K562 (cell line): ENCODE results near the gene PEX11B. TPM values are rescaled to one million over a fixed set of nuclear protein-coding genes. Genes with fewer than 3 reads are reported as not detected.

Experiments used
- ATAC-seq: fragments of 200-7000 bp; cut with Tn5 transposase; 3 replicates; pipeline ENCODE4 v1.9.1; 2020; ENCODE audit warnings: moderate library complexity
- BruUV-seq: library from RNA; stranded (reverse); fragments of 400-500 nt; replicated peaks from 2 replicates; lab custom pipeline; 2021; lab: Mats Ljungman, UMichigan
- CTCF ChIA-PET: fragments of 300-600 bp; formaldehyde crosslinking; extraction: SDS; loops from one replicate; lab custom pipeline; 2021; ENCODE audit warnings: low intra/inter-chr PET ratio; lab: Yijun Ruan, JAX
- POLR2A ChIA-PET: fragments of 300-600, 350-650 bp; sonication (Branson Sonifier 250); formaldehyde crosslinking; extraction: SDS; loops from one replicate; lab custom pipeline; 2021; ENCODE audit warnings: antibody characterized with exemption, inconsistent platforms; lab: Yijun Ruan, JAX
- DNase-seq, 4 experiments: peaks; one replicate each; pipeline versions ENCODE4 v3.0.0 to v3.0.0-alpha.2; 2011 to 2018; ENCODE audit warnings: low spot score in 3 of 4, mixed read lengths in 3 of 4; ENCODE audit errors: extremely low read depth in 1 of 4
- FAIRE-seq: peaks from 2 replicates; lab custom pipeline; 2011; peaks lifted over from hg19 to GRCh38; lab: Jason Lieb, UNC
- H2AFZ ChIP-seq: 2 replicates; pipeline ENCODE4 v1.6.0; 2011; ENCODE audit warnings: low read depth, low read length, control low read depth, inconsistent platforms
- H3K27ac ChIP-seq: fragments of 200-600 bp; 3 replicates; pipeline ENCODE4 v1.8.0; 2011; ENCODE audit warnings: low read depth, mild to moderate bottlenecking, control low read depth, inconsistent platforms, low read length, moderate library complexity, mixed read lengths; ENCODE audit errors: extremely low read depth
- H3K27me3 ChIP-seq, 2 experiments: fragments of 300-600 bp in 1 of 2; 2 replicates in 1 of 2; 3 replicates in 1 of 2; pipeline versions ENCODE4 v1.6.0 to v1.8.0; 2011; ENCODE audit warnings: inconsistent platforms in 2 of 2, low read length in 2 of 2, mild to moderate bottlenecking in 1 of 2, mixed read lengths in 1 of 2, moderate library complexity in 1 of 2; ENCODE audit not compliant: control insufficient read depth in 2 of 2, insufficient read depth in 2 of 2
- H3K36me3 ChIP-seq: fragments of 300-600 bp; 3 replicates; pipeline ENCODE4 v1.8.0; 2011; ENCODE audit warnings: mild to moderate bottlenecking, low read length, inconsistent platforms; ENCODE audit not compliant: control insufficient read depth, insufficient read depth
- H3K4me1 ChIP-seq, 2 experiments: fragments of 200-600 bp in 1 of 2; replicated peaks in 1 of 2; 2 replicates in 1 of 2; 3 replicates in 1 of 2; pipeline versions ENCODE4 v1.5.1 to v1.8.0; 2011; ENCODE audit warnings: inconsistent platforms in 2 of 2, low read length in 2 of 2, mild to moderate bottlenecking in 1 of 2, mixed read lengths in 1 of 2, moderate library complexity in 1 of 2; ENCODE audit not compliant: control insufficient read depth in 2 of 2, insufficient read depth in 2 of 2
- H3K4me2 ChIP-seq: 2 replicates; pipeline ENCODE4 v1.6.1; 2011; ENCODE audit warnings: low read length, control low read depth, inconsistent platforms, mixed read lengths; ENCODE audit not compliant: insufficient read depth
- H3K4me3 ChIP-seq: fragments of 200-600 bp; sonication (generic), shearing (Covaris generic); 2 replicates; pipeline ENCODE4 v1.5.1; 2016; ENCODE audit warnings: control low read depth, inconsistent platforms
- H3K79me2 ChIP-seq: fragments of 200-600 bp; 3 replicates; pipeline ENCODE4 v1.8.0; 2011; ENCODE audit warnings: low read length, inconsistent platforms; ENCODE audit not compliant: control insufficient read depth, insufficient read depth
- H3K9ac ChIP-seq, 2 experiments: 2 replicates each; pipeline versions ENCODE4 v1.6.0 to v1.6.1; 2011; ENCODE audit warnings: low read depth in 2 of 2, low read length in 2 of 2, control low read depth in 1 of 2, inconsistent platforms in 1 of 2, mild to moderate bottlenecking in 1 of 2, mixed read lengths in 1 of 2; ENCODE audit not compliant: insufficient read depth in 1 of 2
- H3K9me1 ChIP-seq: one replicate; pipeline ENCODE4 v1.6.0; 2011; ENCODE audit warnings: inconsistent platforms, mild to moderate bottlenecking, low read length, moderate library complexity; ENCODE audit not compliant: control insufficient read depth, insufficient read depth
- H3K9me3 ChIP-seq: replicated peaks from 2 replicates; pipeline ENCODE4 v1.5.1; 2011; ENCODE audit warnings: low read depth, low read length, inconsistent platforms; ENCODE audit not compliant: control insufficient read depth, insufficient read depth
- H4K20me1 ChIP-seq: replicated peaks from 2 replicates; pipeline ENCODE4 v1.6.1; 2011; ENCODE audit warnings: low read length, inconsistent platforms, mixed read lengths; ENCODE audit not compliant: control insufficient read depth, insufficient read depth
- CCAR2 ChIP-seq: fragments of 200-400 bp; formaldehyde crosslinking; IDR thresholded peaks from 2 replicates; pipeline ENCODE4 v1.6.1; 2017; ENCODE audit warnings: mild to moderate bottlenecking, low read depth, low read length
- ESRRB ChIP-seq: fragments of 250-450 bp; sonication (Bioruptor Pico); IDR thresholded peaks from 2 replicates; pipeline ENCODE4 v1.5.0; 2020; ENCODE audit warnings: mild to moderate bottlenecking, moderate library complexity, borderline replicate concordance
- GATAD2A ChIP-seq: fragments of 450-650 bp; IDR thresholded peaks from 2 replicates; pipeline ENCODE4 v1.6.1; 2017
- HMGXB4 ChIP-seq: sonication (generic); formaldehyde crosslinking; IDR thresholded peaks from 2 replicates; pipeline ENCODE4 v1.8.1; 2023; ENCODE audit warnings: mild to moderate bottlenecking, missing genetic modification reagents
- MBD2 ChIP-seq: sonication (generic); IDR thresholded peaks from 2 replicates; pipeline ENCODE4 v1.6.1; 2016; ENCODE audit warnings: low read depth, borderline replicate concordance
- PTRF ChIP-seq: fragments of 450-650 bp; IDR thresholded peaks from 2 replicates; pipeline ENCODE4 v1.6.1; 2016; ENCODE audit warnings: mild to moderate bottlenecking, missing genetic modification characterization, missing compliant biosample characterization
- RBM34 ChIP-seq: fragments of 200-400 bp; formaldehyde crosslinking; IDR thresholded peaks from 2 replicates; pipeline ENCODE4 v1.6.1; 2018; ENCODE audit warnings: low read length, borderline replicate concordance; ENCODE audit not compliant: insufficient read depth
- SIN3A ChIP-seq, 2 experiments: fragments of 150-350 bp in 1 of 2; IDR thresholded peaks; 2 replicates each; pipeline ENCODE4 v1.6.1; 2011 to 2016; ENCODE audit warnings: borderline replicate concordance in 2 of 2, low read depth in 2 of 2, low read length in 2 of 2, mild to moderate bottlenecking in 2 of 2, moderate library complexity in 2 of 2; ENCODE audit not compliant: control insufficient read depth in 1 of 2
- SUPT5H ChIP-seq: fragments of 450-650 bp; IDR thresholded peaks from 2 replicates; pipeline ENCODE4 v1.6.1; 2016
- YY1 ChIP-seq, 3 experiments: IDR thresholded peaks; 2 replicates each; pipeline ENCODE4 v1.6.1; 2011; ENCODE audit warnings: low read length in 2 of 3, mild to moderate bottlenecking in 2 of 3, moderate library complexity in 2 of 3, borderline replicate concordance in 1 of 3, control low read depth in 1 of 3, low read depth in 1 of 3; ENCODE audit not compliant: insufficient read depth in 3 of 3, insufficient replicate concordance in 2 of 3, control insufficient read depth in 1 of 3, insufficient read length in 1 of 3; ENCODE audit errors: extremely low read depth in 1 of 3
- ZNF23 ChIP-seq: fragments of 250-450 bp; sonication (Bioruptor Pico); IDR thresholded peaks from 2 replicates; pipeline ENCODE4 v1.4.0; 2020; ENCODE audit warnings: mild to moderate bottlenecking
- WGBS: fragments of 100-300 bp; shearing (Covaris generic); methylation state at CpG from one replicate; pipeline ENCODE4 v1.1.6; 2016; ENCODE audit warnings: low coverage, mixed read lengths; ENCODE audit not compliant: insufficient coverage; ENCODE audit errors: missing lambda C conversion rate; 5-methylcytosine and 5-hydroxymethylcytosine counted together
- in situ Hi-C: fragments of 300-500 bp; cut with MboI; formaldehyde crosslinking; loops from 4 replicates; pipeline ENCODE4 v1.15.0; 2018; ENCODE audit warnings: inconsistent platforms, mixed read lengths
- intact Hi-C: fragments of 100-400 bp; cut with micrococcal nuclease; formaldehyde crosslinking; loops from 2 replicates; pipeline ENCODE4 v1.14.2; 2022
- polyA plus RNA-seq, 8 experiments: library from polyadenylated mRNA; depleted of rRNA in 4 of 8; stranded (reverse) in 5 of 8; unstranded in 3 of 8; fragments of >200 nt; fragmentation: Nextera tagmentation in 2 of 8; fragmentation: Illumina TruSeq in 1 of 8; extraction: Ambion mirVana in 2 of 8; extraction: Trizol in 1 of 8; gene quantifications; 2 replicates each; pipeline versions ENCODE4 v1.2.1 to v1.2.3, GENCODE V29; 2011 to 2014; ENCODE audit warnings: inconsistent platforms in 1 of 8, missing spikeins in 1 of 8
- total RNA-seq, 7 experiments: library from RNA; depleted of rRNA in 6 of 7; stranded (reverse); fragments of >200 nt in 6 of 7; fragmentation: Illumina TruSeq in 2 of 7; extraction: Trizol in 2 of 7; gene quantifications; 2 replicates each; pipeline versions ENCODE4 v1.2.1 to v1.2.3, GENCODE V29; 2011 to 2021; ENCODE audit warnings: low replicate concordance in 1 of 7
- TF ChIP-seq, protein P1 (sequence below): fragments of 450-650 bp; IDR thresholded peaks from 2 replicates; pipeline ENCODE4 v1.6.1; 2017; ENCODE audit warnings: antibody characterized with exemption
- TF ChIP-seq, protein P2 (sequence below): fragments of 450-650 bp; IDR thresholded peaks from 2 replicates; pipeline ENCODE4 v1.6.1; 2016; ENCODE audit warnings: mild to moderate bottlenecking

The PEX11B gene
- total and polyA plus RNA-seq, 9 of the 15 experiments (the other 6 are each of a cell fraction or from before 2014, with no cell fraction given): 13.2 to 60.0 (median 21.7) TPM

DNA sequence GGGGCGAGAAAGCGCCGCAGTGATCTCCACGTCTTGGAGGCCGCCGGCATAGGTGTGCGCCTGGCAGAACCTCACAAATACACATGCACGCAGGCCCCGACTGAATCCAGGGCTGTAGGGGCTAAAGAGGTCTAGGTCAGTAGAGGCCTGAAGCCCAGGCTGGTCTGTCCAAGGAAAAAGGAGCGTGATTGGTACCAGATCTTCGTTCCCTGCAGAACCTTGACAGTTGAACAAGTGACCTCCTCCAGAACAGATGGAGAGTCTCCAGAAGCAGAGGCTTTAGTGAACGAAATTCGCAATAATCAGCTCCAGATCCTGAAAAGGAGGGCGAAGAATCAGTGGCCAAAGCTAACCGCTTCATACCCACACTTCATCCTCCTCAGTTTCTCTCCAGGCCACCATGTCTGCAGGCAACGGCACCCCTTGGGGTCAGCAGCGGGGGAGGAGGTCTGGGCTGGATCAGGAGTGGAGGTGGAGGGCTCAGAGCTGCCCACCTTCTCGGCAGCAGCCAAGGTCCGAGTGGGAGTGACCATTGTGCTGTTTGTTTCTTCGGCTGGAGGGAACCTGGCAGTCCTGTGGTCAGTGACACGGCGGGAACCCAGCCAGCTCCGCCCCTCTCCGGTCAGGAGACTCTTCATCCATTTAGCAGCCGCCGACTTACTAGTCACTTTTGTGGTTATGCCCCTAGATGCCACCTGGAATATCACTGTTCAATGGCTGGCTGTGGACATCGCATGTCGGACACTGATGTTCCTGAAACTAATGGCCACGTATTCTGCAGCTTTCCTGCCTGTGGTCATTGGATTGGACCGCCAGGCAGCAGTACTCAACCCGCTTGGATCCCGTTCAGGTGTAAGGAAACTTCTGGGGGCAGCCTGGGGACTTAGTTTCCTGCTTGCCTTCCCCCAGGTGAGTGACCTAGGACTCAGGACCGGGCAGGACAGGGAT is 749 bp upstream of the PEX11B start:
- FAIRE-seq: peak; percentile 49
- Histone ChIP-seq H3K9ac (peak overlapping the region; percentile 85 to 90), H4K20me1 (no peaks in the 10 kb centered on the region), H3K9me1 (no peaks in the 10 kb centered on the region), H3K4me1 (peaks cover 7 to 23% of the 10 kb centered on the region in 2 experiments; a peak in 4 of 5 replicates), H3K9me3 (no peaks in the 10 kb centered on the region), H3K79me2 (peaks cover 8% of the 10 kb centered on the region), H3K36me3 (peaks cover 28% of the 10 kb centered on the region; the same call in 2 of the 3 replicates), H3K4me2 (peak overlapping the region; percentile 93), H3K4me3 (peak overlapping the region; percentile 63), H2AFZ (peak overlapping the region; percentile 98), H3K27me3 (no peaks in the 10 kb centered on the region), H3K27ac (peak overlapping the region; percentile 96)
- ATAC-seq: peak; percentile 93
- CTCF ChIA-PET: interaction anchor here (0.7 kb wide), 1 partner anchor 94 kb away, joined by 3 read pairs; no protein-coding TSS in a partner anchor
- peak; percentile 57 to 82 (median 67) for DNase-seq
- in situ Hi-C loops: no loop called here
- POLR2A ChIA-PET: interaction anchor here (0.6 to 2.3 kb wide), 12 partner anchors 8 to 139 kb away, joined by 3 to 18 read pairs (median 4); partner anchors contain the start of genes ANKRD34A, NUDT17, POLR3GL and RBM8A
- 2% methylated on average over 33 of the region's 33 CpGs for WGBS
- intact Hi-C loops: no loop called here
- TSS peak; percentile 76 for BruUV-seq
- TF ChIP-seq SIN3A (IDR thresholded peaks at IDR 0.05; ENCODE audit: borderline replicate concordance in 2 of 2, control insufficient read depth in 1 of 2, low read depth in 2 of 2, low read length in 2 of 2): peak; percentile 10 to 50; a peak in 2 of 4 replicates
- no peak for TF ChIP-seq PTRF (tag)
- TF ChIP-seq YY1 (IDR thresholded peaks at IDR 0.05; ENCODE audit: borderline replicate concordance in 1 of 3, control insufficient read depth in 1 of 3, extremely low read depth in 1 of 3, insufficient read depth in 3 of 3, insufficient read length in 1 of 3, insufficient replicate concordance in 2 of 3, low read depth in 1 of 3, low read length in 2 of 3): peak in 1 of 3 experiments; percentile 47
- no peak for TF ChIP-seq RBM34
- TF ChIP-seq ZNF23 (CRISPR knock-in tag): no peak
- TF ChIP-seq, protein P1, sequence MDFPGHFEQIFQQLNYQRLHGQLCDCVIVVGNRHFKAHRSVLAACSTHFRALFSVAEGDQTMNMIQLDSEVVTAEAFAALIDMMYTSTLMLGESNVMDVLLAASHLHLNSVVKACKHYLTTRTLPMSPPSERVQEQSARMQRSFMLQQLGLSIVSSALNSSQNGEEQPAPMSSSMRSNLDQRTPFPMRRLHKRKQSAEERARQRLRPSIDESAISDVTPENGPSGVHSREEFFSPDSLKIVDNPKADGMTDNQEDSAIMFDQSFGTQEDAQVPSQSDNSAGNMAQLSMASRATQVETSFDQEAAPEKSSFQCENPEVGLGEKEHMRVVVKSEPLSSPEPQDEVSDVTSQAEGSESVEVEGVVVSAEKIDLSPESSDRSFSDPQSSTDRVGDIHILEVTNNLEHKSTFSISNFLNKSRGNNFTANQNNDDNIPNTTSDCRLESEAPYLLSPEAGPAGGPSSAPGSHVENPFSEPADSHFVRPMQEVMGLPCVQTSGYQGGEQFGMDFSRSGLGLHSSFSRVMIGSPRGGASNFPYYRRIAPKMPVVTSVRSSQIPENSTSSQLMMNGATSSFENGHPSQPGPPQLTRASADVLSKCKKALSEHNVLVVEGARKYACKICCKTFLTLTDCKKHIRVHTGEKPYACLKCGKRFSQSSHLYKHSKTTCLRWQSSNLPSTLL: no peak
- no peak for TF ChIP-seq HMGXB4 (CRISPR knock-in tag)
- TF ChIP-seq ESRRB: no peak
- no peak for TF ChIP-seq CCAR2
- 0 out of 2 replicates have a peak, but pooled peaks have one; percentile 19 for TF ChIP-seq SUPT5H
- TF ChIP-seq, protein P2, sequence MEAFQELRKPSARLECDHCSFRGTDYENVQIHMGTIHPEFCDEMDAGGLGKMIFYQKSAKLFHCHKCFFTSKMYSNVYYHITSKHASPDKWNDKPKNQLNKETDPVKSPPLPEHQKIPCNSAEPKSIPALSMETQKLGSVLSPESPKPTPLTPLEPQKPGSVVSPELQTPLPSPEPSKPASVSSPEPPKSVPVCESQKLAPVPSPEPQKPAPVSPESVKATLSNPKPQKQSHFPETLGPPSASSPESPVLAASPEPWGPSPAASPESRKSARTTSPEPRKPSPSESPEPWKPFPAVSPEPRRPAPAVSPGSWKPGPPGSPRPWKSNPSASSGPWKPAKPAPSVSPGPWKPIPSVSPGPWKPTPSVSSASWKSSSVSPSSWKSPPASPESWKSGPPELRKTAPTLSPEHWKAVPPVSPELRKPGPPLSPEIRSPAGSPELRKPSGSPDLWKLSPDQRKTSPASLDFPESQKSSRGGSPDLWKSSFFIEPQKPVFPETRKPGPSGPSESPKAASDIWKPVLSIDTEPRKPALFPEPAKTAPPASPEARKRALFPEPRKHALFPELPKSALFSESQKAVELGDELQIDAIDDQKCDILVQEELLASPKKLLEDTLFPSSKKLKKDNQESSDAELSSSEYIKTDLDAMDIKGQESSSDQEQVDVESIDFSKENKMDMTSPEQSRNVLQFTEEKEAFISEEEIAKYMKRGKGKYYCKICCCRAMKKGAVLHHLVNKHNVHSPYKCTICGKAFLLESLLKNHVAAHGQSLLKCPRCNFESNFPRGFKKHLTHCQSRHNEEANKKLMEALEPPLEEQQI: no peak
- no peak for TF ChIP-seq GATAD2A
- TF ChIP-seq MBD2: no peak; the same call in 1 of the 2 replicates
